ENCODE data around the gene COA1. TPM values are rescaled to one million over a fixed set of nuclear protein-coding genes. Genes with fewer than 3 reads are reported as not detected.

The COA1 gene
- total and polyA plus RNA-seq, 9 of the 15 experiments (the other 6 are each of a cell fraction or from before 2014, with no cell fraction given) = 98.9 to 463 (median 181) TPM

DNA sequence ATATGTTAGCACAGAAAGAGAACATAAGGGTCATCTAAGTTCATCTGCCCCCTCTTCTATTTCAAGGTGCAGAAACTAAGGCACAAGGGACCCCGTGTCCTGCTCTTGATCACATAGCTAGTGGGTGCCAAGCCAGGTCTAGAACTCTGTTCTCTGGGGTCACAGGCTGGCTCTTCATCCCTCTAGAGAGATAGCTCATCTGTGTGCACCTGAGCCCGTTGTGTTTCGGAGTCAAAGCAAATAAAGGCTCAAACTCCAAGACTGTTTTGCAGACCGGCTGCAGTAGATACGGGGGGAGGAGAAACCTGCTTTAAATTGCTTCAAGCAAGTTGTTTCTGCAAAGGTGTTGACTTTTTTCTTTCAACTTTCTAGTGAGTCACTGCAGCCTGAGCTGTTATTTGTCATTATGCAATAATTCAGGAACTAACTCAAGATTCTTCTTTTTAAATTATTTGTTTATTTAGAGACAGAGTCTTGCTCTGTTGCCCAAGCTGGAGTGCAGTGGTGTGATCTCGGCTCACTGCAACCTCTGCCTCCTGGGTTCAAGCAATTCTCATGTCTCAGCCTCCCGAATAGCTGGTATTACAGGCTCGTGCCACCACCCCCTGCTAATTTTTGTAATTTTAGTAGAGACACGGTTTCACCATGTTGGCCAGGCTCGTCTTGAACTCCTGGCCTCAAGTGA, 35.6 kb upstream of the COA1 start (continued):
- TF ChIP-seq ZNF124 (CRISPR knock-in tag; IDR thresholded peaks at IDR 0.05) (no peak), RFX1 (IDR thresholded peaks at IDR 0.05) (no peak), KDM4B (IDR thresholded peaks at IDR 0.05; ENCODE audit: borderline replicate concordance in 2 of 2, low read depth in 1 of 2) (no peak), MEIS2 (IDR thresholded peaks at IDR 0.05; ENCODE audit: partially characterized antibody) (peak; percentile 14), EHMT2 (IDR thresholded peaks at IDR 0.05) (no peak), ILF3 (IDR thresholded peaks at IDR 0.05; ENCODE audit: borderline replicate concordance) (no peak), CEBPG (CRISPR knock-in tag; IDR thresholded peaks at IDR 0.05) (no peak), CEBPG (tag; conservative IDR thresholded peaks at IDR 0.05 in 1 of 2, IDR thresholded peaks at IDR 0.05 in 1 of 2) (peak; percentile 82 to 91), CEBPB (tag; IDR thresholded peaks at IDR 0.05) (peak; percentile 85)
- TF ChIP-seq, protein P1, sequence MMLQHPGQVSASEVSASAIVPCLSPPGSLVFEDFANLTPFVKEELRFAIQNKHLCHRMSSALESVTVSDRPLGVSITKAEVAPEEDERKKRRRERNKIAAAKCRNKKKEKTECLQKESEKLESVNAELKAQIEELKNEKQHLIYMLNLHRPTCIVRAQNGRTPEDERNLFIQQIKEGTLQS (IDR thresholded peaks at IDR 0.05) = peak; percentile 61; the same call in 1 of the 2 replicates
- TF ChIP-seq, protein P1 (CRISPR knock-in tag; conservative IDR thresholded peaks at IDR 0.05) = no peak
